GM12865 (cell line): ENCODE measurements around the gene COL11A2.

ENCODE experiments used
- DNase-seq: peaks from one replicate; pipeline ENCODE4 v3.0.0; 2010; ENCODE audit warnings: low read depth
- H3K4me3 ChIP-seq: 2 replicates; pipeline ENCODE4 v1.5.1; 2011; ENCODE audit warnings: mild to moderate bottlenecking, low read depth, low read length, control low read depth
- CTCF ChIP-seq: IDR thresholded peaks from 2 replicates; pipeline ENCODE4 v1.5.1; 2011; ENCODE audit warnings: low read length, control low read depth, low read depth, inconsistent platforms; ENCODE audit not compliant: insufficient read depth; ENCODE audit errors: missing control alignments

The COL11A2 gene

GRCh38 chr6:33116417-33116816 lies 75.8 kb downstream of the COL11A2 start:
- DNase-seq, result no peak
- no peak for TF ChIP-seq CTCF
- no peak overlapping the region for H3K4me3 ChIP-seq

GRCh38 chr6:33114406-33114805 lies 77.9 kb downstream of the COL11A2 start:
- TF ChIP-seq CTCF, result no peak
- DNase-seq, result no peak
- no peak overlapping the region for H3K4me3 ChIP-seq

- no peak overlapping the region for H3K4me3 ChIP-seq
- TF ChIP-seq CTCF, result no peak
- DNase-seq, result no peak
These were observed 78.5 kb downstream of the COL11A2 start for GRCh38 chr6:33113755-33114154.
